HG02642 (cell line): ENCODE measurements around the gene HOXD4.

Source experiments
- ATAC-seq: cut with Tn5 transposase; IDR thresholded peaks from one replicate; pipeline ENCODE4 v1.9.1; 2021; ENCODE audit warnings: mild to moderate bottlenecking; ENCODE audit not compliant: unreplicated experiment, poor library complexity

HOXD4 gene

GRCh38 chr2:176124947-176125771 lies 26.2 kb upstream of the HOXD4 start:
- no peak for ATAC-seq

- no peak for ATAC-seq
These were observed 25.6 kb upstream of the HOXD4 start for GRCh38 chr2:176125772-176126054.

- ATAC-seq: no peak
These were observed 24.2 kb upstream of the HOXD4 start for GRCh38 chr2:176126929-176127773.

DNA sequence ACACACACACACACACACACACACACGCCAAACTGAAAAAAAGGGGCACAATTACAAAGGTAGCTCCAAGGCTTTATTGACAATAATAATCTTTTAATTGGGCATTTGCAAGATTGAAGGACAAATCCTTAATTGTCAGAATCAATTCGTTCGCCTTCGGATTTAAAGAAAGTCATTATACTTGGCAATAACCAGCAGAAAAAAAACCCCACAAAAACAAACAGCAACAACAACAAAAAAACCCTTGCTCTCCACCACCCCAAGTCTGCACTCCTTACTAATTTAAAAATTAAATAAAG lies 23.6 kb upstream of the HOXD4 start:
- ATAC-seq: no peak

- no peak for ATAC-seq
These were observed 23.0 kb upstream of the HOXD4 start for GRCh38 chr2:176128172-176128981.

DNA sequence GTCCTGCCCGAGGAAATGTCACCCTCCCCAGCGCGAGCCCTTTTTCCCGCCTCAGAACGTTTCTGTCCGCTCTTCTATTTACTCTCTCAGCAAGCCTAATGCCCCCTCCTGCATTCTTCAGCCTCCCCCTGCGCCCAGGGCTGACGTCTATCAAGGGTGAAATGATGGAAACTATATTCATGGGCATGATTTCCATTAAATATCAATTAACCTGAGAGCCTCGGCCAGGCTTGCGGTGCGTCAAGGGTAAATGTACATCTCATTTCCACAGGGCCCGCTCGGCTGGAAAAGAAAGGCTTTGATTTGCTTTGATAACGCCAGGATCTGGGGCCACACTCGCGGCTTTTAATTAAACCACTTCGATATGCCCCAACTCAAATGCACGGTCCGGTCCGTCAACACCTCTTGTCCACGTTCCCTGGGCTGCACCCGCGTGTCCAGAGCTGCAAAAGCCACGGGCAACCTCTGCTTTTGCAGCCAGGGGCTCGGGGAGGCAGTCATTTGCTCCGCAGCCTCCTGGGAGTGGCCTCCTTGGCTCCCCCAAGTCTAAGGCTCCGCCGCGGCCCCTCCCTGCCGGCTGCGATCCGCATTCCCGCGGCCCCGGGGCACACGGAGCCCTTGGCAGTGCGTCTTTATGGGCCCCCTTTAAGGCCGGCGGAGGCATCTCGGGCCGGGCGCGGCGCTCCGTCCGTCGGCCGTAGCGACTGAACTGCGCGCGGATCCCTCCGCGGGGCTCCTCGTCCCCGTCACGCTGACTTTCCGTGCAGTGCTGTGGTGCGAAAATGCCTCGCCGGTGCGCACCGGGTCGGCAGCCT lies 22.2 kb upstream of the HOXD4 start, which contains the start of gene HOXD8:
Gene HOXD8 (plus strand): TSS at position 724 of the 815 bp plus-strand sequence. CDS start 662 bp downstream, outside the sequence.
- ATAC-seq: no peak

- no peak for ATAC-seq
These were observed 21.6 kb upstream of the HOXD4 start for GRCh38 chr2:176129813-176130146.

DNA sequence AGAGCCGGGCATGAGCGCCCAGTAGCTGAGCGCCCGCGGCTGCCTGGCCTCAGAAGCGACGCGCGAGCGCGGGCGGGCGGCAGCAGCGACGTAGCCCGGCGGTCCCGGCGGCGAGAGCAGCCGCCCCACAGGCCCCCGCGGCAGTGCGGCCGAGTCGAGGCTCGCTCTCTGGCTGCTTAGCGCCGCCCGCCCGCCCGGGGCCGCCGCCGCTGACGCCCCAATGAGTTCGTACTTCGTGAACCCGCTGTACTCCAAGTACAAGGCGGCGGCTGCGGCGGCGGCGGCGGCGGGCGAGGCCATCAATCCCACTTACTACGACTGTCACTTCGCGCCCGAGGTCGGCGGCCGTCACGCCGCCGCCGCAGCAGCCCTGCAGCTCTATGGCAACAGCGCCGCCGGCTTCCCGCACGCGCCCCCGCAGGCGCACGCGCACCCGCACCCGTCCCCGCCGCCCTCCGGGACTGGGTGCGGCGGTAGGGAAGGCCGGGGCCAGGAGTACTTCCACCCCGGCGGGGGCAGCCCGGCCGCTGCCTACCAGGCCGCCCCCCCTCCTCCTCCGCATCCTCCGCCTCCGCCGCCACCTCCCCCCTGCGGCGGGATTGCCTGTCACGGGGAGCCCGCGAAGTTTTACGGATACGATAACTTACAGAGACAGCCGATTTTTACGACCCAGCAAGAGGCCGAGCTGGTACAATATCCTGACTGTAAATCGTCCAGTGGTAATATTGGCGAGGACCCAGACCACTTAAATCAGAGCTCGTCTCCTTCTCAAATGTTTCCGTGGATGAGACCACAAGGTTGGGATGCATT lies 21.0 kb upstream of the HOXD4 start:
- ATAC-seq: no peak

DNA sequence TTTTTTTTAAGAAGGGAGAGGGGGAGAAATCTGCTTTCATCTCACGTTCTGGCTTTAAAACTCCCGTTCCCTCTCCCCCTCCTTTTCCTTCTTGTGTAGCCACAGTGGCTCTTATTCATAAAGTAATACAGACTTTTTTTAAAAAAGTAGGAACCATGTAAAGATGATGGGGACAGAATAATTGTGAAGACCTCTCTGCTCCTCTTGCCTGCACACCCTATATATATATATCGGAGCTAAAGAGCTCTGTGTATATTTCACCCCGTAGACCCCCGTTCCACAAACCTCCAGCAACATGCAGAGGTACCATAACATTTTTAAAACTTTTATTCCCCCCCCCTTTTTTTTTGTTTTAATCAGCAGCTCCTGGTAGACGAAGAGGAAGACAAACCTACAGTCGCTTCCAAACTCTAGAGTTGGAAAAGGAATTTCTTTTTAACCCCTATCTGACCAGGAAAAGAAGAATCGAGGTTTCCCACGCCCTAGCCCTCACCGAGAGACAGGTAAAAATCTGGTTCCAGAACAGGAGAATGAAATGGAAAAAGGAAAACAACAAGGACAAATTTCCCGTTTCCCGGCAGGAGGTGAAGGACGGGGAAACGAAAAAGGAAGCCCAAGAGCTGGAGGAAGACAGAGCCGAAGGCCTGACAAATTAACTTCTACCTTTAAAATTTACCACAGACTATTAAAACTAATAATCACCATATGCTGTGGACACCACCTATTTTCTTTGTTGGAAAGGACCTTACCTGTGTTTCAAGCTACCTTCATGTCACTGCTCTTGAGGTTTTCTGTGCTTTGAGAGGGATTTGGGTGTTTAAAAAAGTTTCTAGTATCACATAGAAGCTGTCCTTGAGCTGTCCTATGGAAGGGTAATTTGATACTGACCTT lies 20.1 kb upstream of the HOXD4 start:
- ATAC-seq: no peak

- ATAC-seq: no peak
These were observed 19.5 kb upstream of the HOXD4 start for GRCh38 chr2:176131848-176132158.

GRCh38 chr2:176132205-176133171 lies 18.9 kb upstream of the HOXD4 start:
- no peak for ATAC-seq

DNA sequence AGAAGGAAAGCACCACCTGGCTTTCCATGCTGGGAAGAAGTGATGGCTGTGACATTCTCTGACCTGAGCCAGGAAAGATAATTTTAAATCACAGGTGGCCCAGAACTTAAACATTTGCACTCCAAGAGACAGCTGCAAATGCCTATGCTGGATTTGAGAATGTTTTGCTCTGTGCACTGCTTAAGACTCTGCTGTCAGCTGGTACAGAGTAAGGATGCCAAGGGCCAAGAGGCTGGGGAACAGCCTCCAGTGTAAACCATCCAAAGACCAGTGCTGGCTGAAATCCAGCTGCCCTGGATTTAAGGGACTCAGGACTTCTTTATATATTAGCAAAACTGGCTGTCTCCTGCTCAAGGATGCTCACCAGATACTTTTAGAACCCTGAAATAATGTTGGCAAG lies 18.0 kb upstream of the HOXD4 start:
- no peak for ATAC-seq

DNA sequence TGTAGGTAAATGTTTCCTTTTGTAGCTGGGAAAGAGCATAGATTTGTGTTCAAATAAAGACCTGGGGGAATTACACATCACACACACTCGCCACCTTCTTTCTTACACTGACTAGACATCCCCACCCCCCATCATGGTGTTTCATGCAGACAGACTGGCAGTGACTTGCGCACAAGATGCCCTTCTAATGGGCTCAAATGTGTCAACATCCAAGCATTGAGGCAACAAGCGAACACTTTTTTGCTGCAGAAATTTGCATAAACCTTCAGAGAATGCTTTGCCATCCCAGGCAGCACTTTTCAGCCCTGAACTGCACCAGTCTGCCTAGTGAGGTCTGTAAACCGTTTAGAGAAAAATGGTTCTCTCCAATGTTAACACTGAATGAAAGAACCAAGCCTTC lies 17.3 kb upstream of the HOXD4 start:
- no peak for ATAC-seq

DNA sequence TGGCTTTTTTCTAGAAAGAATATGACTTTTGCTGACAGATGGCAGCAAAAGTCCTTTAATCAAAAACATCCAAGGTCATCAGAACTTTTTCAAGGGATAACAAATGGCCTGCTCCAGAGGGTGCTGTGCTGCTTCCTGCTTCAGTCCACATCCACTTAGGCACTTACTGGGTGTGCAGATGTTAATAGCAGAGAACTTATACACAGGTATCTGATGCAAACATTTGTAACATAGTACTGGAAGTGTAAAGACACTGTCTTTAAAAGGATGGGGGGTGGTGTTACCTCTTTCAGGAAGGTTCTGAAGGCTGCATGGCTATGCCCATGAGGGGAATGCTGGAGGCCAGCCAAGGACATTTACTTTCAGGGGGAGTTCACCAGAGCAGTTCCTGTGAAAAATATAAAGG lies 16.3 kb upstream of the HOXD4 start:
- ATAC-seq: no peak

DNA sequence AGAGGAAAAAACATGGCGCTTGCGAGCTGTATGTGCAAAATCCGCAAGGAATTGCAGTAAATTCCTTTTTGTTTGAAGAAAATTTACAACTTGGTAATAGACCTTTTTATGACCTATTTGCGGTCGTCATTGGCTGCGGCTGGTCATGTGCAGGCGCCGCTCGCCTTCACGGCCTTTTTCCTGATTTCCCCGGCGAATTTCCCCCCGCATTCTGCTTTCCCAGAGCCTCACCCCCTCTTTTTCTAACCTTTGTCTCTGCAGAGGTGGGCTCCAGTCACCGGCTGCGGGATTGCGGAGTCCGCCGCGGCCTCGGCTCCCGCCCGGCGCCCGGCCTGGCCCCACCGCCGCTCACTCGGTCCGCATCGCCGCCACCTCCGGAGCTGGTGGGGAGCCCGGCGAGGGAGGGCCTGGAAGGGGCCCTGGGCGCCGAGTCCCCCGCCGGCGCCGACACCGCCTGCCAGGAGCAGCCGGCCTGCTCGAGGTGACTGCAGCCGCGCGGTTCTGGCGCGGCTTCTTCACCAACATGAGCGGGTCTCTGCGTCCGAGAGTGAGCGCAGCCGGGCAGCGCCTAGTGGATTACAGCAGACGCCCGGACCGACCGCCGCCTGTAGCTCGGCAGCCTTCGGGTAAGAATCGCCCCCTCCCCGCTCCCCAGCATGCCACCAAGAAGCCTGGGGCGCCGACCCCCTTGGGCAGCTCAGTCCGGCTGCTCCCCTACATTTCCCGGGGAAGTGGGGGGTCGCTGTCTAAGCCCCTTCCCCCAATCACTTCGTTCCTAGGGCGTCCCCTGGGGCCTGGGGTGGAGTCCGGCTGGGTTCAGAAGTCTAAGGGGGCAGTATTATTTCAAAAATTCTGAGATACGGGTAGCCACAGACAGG lies 14.7 kb upstream of the HOXD4 start:
- ATAC-seq: no peak

- no peak for ATAC-seq
These were observed 14.1 kb upstream of the HOXD4 start for GRCh38 chr2:176137252-176137580.

GRCh38 chr2:176137906-176138305 lies 13.4 kb upstream of the HOXD4 start:
- no peak for ATAC-seq
